ENCODE measurements around the gene FARS2.
"Not testable (repeated sequence)": the region's sequence is repeated elsewhere in the genome, so short reads cannot be mapped to it uniquely, and the experiment has no call there.

FARS2 gene

DNA sequence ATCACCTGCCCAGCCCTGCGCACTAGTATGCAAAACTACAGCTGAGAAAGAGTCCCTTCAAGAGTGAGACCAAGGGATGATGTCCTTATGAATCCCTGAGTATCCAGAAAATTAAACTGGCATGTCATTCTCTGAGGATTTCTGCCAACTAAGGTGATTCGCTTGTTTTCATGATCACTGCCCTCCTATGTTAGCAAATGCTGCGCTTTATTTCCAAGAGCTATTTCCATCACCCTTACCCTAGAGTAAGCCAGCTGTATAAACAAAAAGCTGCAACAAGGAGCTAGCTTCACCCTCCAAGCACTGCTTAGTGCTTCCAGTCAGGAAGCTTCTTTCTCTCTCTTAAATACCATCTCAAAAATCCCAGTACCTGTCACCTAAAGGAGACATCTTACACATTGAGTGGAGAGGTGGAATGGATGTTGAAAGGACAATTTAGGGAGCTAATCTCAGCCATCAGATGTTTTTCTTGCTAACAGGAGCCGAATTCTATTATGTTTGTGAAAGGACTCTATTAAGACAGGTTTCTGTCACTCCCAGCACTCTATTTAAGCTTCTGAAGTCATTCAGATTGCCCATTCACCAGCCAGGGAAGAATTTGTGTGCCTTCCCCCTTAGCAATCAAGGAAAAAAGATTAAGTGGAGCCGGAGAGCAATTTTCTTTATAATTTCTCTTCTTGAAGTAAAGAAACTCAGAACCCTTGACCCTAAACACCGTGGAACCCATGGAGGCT is 423.2 kb downstream of the FARS2 start:
- no peaks in the 10 kb centered on the region for H3K9me3 ChIP-seq (ENCODE audit: control insufficient read depth, insufficient read depth, low read depth, low read length)
- no peaks in the 10 kb centered on the region for H3K27me3 ChIP-seq (ENCODE audit: control insufficient read depth, insufficient read depth, low read length)
- peaks cover 5% of the 10 kb centered on the region; the same call in 1 of the 2 replicates for H3K4me1 ChIP-seq (ENCODE audit: control insufficient read depth, insufficient read depth, low read length)
- no peak overlapping the region for H3K4me3 ChIP-seq (ENCODE audit: low read depth, low read length)
- no peak overlapping the region for H3K27ac ChIP-seq (ENCODE audit: low read depth, low read length)
- no peak overlapping the region for H3K9ac ChIP-seq (ENCODE audit: low read length)
- H3K36me3 ChIP-seq (ENCODE audit: control insufficient read depth, insufficient read depth, low read length) = no peaks in the 10 kb centered on the region

DNA sequence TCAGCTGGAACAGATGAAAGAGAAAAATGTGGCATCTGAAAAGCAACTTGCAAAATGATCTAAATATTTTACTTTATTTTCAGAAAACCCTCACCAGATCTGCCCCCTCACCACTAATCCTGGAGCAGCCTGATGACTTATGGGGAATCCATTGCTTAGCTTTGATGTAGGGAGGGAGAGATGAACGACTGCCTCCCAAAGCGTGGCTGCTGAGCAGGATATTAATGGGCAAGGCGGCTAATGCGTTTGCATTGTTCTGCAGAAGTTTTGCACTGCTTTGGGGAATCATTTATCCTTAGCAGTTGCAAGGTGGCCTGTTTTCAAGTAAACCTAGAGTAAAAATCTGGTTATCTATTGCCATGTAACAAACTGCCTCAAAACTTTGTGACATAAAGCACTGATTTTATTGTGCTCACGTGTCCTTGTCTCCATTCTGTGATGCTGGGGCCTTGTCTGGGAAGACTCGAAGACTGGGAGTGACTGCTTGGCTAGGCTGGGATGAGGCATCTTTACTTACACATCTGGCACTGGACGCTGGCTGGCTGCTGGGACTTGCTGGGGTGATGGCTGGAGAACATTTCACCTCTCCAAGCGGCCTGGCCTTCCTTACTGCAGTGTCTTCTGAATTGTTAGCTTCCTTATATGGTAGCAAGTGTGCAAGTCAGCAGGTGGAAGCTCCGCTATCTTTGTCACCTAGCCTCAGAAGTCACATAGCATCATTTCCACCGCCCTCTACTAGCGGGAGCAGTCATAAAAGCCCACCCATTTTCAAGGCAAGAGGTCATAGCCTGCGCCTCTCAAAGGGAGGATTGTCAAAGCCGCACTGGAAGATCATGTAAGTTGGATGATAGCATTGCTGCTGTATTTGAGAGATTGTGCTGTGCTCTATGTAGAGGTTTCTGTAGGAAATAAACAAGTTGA is 432.2 kb downstream of the FARS2 start:
- peaks cover 9% of the 10 kb centered on the region for H3K9me3 ChIP-seq (ENCODE audit: control insufficient read depth, insufficient read depth, low read depth, low read length)
- H3K27me3 ChIP-seq (ENCODE audit: control insufficient read depth, insufficient read depth, low read length) = no peaks in the 10 kb centered on the region
- H3K4me1 ChIP-seq (ENCODE audit: control insufficient read depth, insufficient read depth, low read length) = no peaks in the 10 kb centered on the region
- H3K9ac ChIP-seq (ENCODE audit: low read length) = no peak overlapping the region
- H3K27ac ChIP-seq (ENCODE audit: low read depth, low read length) = no peak overlapping the region
- H3K36me3 ChIP-seq (ENCODE audit: control insufficient read depth, insufficient read depth, low read length) = no peaks in the 10 kb centered on the region
- H3K4me3 ChIP-seq (ENCODE audit: low read depth, low read length) = no peak overlapping the region

DNA sequence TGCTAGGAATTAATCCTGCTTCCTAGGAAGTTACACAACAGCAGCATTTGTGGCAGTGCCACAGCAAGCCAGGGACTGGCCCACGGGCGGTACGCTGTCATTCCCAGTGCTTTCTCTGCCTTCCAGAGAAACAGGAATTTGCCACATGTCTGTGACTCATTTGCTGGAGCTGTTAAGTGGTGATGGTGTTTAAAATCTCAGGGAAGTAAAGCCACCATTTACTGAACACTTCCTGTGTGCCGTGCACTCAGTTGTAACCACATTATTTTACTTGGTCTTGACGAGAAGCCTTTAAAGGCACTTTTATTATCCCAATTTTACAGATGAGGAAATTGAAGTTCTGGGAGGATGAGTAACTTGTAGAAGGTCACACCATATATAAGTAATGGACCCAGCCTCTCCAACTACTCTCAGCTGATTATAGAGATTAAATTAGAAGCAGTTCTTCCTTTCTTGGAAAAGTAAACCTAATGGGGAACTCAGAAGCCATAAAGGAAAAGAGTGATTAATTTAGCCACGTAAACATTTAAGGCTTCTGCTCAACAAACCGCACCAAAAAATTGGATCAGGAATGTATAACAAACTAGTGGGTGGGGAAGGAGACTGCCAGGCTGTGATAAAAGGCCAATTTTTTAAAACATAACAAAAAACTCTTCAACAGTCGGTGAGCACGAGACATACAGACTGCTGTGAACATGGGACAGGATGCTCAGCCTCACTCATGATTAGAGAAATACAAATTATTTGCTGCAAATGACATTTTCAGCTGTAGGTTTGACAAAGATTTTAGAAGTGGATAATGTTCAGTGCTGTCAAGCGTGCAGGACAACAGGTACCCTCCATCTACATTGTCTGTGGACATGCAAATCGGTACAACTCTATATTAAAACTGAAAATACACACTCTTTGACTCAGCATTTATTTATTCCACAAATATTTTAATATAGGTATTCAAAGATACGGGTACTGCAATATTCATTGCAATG is 434.2 kb downstream of the FARS2 start:
- Histone ChIP-seq H3K27me3 (ENCODE audit: control insufficient read depth, insufficient read depth, low read length) (no peaks in the 10 kb centered on the region), H3K4me3 (ENCODE audit: low read depth, low read length) (no peak overlapping the region), H3K9me3 (ENCODE audit: control insufficient read depth, insufficient read depth, low read depth, low read length) (peaks cover 9% of the 10 kb centered on the region), H3K9ac (ENCODE audit: low read length) (no peak overlapping the region), H3K36me3 (ENCODE audit: control insufficient read depth, insufficient read depth, low read length) (no peaks in the 10 kb centered on the region), H3K27ac (ENCODE audit: low read depth, low read length) (no peak overlapping the region), H3K4me1 (ENCODE audit: control insufficient read depth, insufficient read depth, low read length) (no peaks in the 10 kb centered on the region)

DNA sequence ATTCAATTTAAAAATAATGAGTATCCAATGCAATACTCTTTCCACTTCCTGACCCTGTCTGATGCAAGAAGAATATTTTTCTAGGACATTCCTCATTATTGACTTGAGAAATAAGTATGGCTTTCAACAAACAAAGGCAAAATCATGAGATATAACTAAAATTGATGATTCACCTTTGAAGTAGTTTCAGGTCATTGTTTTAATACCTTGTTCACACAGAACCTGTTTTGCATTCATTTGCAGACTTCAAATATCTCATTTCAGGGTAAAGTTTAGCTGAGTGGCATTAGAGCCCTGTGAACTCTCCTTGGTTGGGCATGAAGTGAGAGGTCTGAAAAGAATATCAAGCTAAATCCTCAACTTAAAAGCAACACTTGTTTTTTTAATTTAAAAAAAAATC is 436.2 kb downstream of the FARS2 start:
- no peaks in the 10 kb centered on the region for H3K27me3 ChIP-seq (ENCODE audit: control insufficient read depth, insufficient read depth, low read length)
- peaks cover 3% of the 10 kb centered on the region; the same call in 1 of the 2 replicates for H3K9me3 ChIP-seq (ENCODE audit: control insufficient read depth, insufficient read depth, low read depth, low read length)
- H3K4me3 ChIP-seq (ENCODE audit: low read depth, low read length) = no peak overlapping the region
- H3K9ac ChIP-seq (ENCODE audit: low read length) = no peak overlapping the region
- no peaks in the 10 kb centered on the region for H3K4me1 ChIP-seq (ENCODE audit: control insufficient read depth, insufficient read depth, low read length)
- no peaks in the 10 kb centered on the region for H3K36me3 ChIP-seq (ENCODE audit: control insufficient read depth, insufficient read depth, low read length)
- no peak overlapping the region for H3K27ac ChIP-seq (ENCODE audit: low read depth, low read length)

GRCh38 chr6:5698318-5698717 is 437.0 kb downstream of the FARS2 start:
- H3K4me3 ChIP-seq (ENCODE audit: low read depth, low read length) = no peak overlapping the region
- no peak overlapping the region for H3K27ac ChIP-seq (ENCODE audit: low read depth, low read length)
- no peaks in the 10 kb centered on the region for H3K27me3 ChIP-seq (ENCODE audit: control insufficient read depth, insufficient read depth, low read length)
- no peak overlapping the region for H3K9ac ChIP-seq (ENCODE audit: low read length)
- H3K4me1 ChIP-seq (ENCODE audit: control insufficient read depth, insufficient read depth, low read length) = no peaks in the 10 kb centered on the region
- no peaks in the 10 kb centered on the region for H3K9me3 ChIP-seq (ENCODE audit: control insufficient read depth, insufficient read depth, low read depth, low read length)
- H3K36me3 ChIP-seq (ENCODE audit: control insufficient read depth, insufficient read depth, low read length) = no peaks in the 10 kb centered on the region

GRCh38 chr6:5699064-5699463 is 437.8 kb downstream of the FARS2 start:
- not testable (repeated sequence) for H3K4me1 ChIP-seq (ENCODE audit: control insufficient read depth, insufficient read depth, low read length); H3K9ac ChIP-seq (ENCODE audit: low read length); H3K4me3 ChIP-seq (ENCODE audit: low read depth, low read length); H3K36me3 ChIP-seq (ENCODE audit: control insufficient read depth, insufficient read depth, low read length); H3K9me3 ChIP-seq (ENCODE audit: control insufficient read depth, insufficient read depth, low read depth, low read length); H3K27ac ChIP-seq (ENCODE audit: low read depth, low read length); H3K27me3 ChIP-seq (ENCODE audit: control insufficient read depth, insufficient read depth, low read length)

DNA sequence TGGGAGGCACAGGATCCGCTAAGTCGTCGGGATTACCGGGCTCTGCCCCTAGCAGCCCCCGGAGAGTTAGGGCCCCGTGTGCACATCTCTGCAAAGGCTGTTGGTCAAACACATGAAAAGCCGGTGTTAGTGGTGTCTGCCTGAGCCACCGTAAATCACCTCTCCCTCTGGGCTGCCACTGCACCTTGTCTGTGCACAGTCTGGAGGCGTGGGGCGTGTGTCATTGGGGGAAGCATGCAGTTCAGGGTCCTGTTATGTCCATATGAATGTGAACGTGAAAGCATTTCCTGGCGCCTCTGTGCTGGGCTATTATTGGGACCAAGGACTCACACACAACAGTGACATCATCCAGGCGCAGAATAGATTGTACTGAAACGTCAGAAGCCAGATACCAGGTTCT is 439.9 kb downstream of the FARS2 start:
- no peak overlapping the region for H3K9ac ChIP-seq (ENCODE audit: low read length)
- no peak overlapping the region for H3K27ac ChIP-seq (ENCODE audit: low read depth, low read length)
- H3K4me3 ChIP-seq (ENCODE audit: low read depth, low read length) = no peak overlapping the region
- H3K27me3 ChIP-seq (ENCODE audit: control insufficient read depth, insufficient read depth, low read length) = no peaks in the 10 kb centered on the region
- no peaks in the 10 kb centered on the region for H3K36me3 ChIP-seq (ENCODE audit: control insufficient read depth, insufficient read depth, low read length)
- H3K9me3 ChIP-seq (ENCODE audit: control insufficient read depth, insufficient read depth, low read depth, low read length) = no peaks in the 10 kb centered on the region
- H3K4me1 ChIP-seq (ENCODE audit: control insufficient read depth, insufficient read depth, low read length) = no peaks in the 10 kb centered on the region

GRCh38 chr6:5704708-5705107 is 443.4 kb downstream of the FARS2 start:
- Histone ChIP-seq H3K27ac (ENCODE audit: low read depth, low read length) (no peak overlapping the region), H3K4me3 (ENCODE audit: low read depth, low read length) (no peak overlapping the region), H3K27me3 (ENCODE audit: control insufficient read depth, insufficient read depth, low read length) (no peaks in the 10 kb centered on the region), H3K9ac (ENCODE audit: low read length) (no peak overlapping the region), H3K9me3 (ENCODE audit: control insufficient read depth, insufficient read depth, low read depth, low read length) (no peaks in the 10 kb centered on the region), H3K36me3 (ENCODE audit: control insufficient read depth, insufficient read depth, low read length) (no peaks in the 10 kb centered on the region), H3K4me1 (ENCODE audit: control insufficient read depth, insufficient read depth, low read length) (no peaks in the 10 kb centered on the region)

- Histone ChIP-seq H3K9me3 (ENCODE audit: control insufficient read depth, insufficient read depth, low read depth, low read length) (no peaks in the 10 kb centered on the region), H3K27me3 (ENCODE audit: control insufficient read depth, insufficient read depth, low read length) (no peaks in the 10 kb centered on the region), H3K27ac (ENCODE audit: low read depth, low read length) (no peak overlapping the region), H3K36me3 (ENCODE audit: control insufficient read depth, insufficient read depth, low read length) (no peaks in the 10 kb centered on the region), H3K4me3 (ENCODE audit: low read depth, low read length) (no peak overlapping the region), H3K9ac (ENCODE audit: low read length) (no peak overlapping the region), H3K4me1 (ENCODE audit: control insufficient read depth, insufficient read depth, low read length) (no peaks in the 10 kb centered on the region)
These were observed 443.9 kb downstream of the FARS2 start for GRCh38 chr6:5705252-5705651.

GRCh38 chr6:5706124-5707033 is 445.1 kb downstream of the FARS2 start:
- Histone ChIP-seq H3K9me3 (ENCODE audit: control insufficient read depth, insufficient read depth, low read depth, low read length) (no peaks in the 10 kb centered on the region), H3K36me3 (ENCODE audit: control insufficient read depth, insufficient read depth, low read length) (no peaks in the 10 kb centered on the region), H3K27me3 (ENCODE audit: control insufficient read depth, insufficient read depth, low read length) (no peaks in the 10 kb centered on the region), H3K9ac (ENCODE audit: low read length) (no peak overlapping the region), H3K4me1 (ENCODE audit: control insufficient read depth, insufficient read depth, low read length) (no peaks in the 10 kb centered on the region), H3K4me3 (ENCODE audit: low read depth, low read length) (no peak overlapping the region), H3K27ac (ENCODE audit: low read depth, low read length) (no peak overlapping the region)

All from HUES6 (cell line).